ENCODE measurements around the gene STAP2.
A peak's percentile ranks its signal among the peaks of the same experiment; 100 is the strongest.
"Not testable (repeated sequence)": the region's sequence is repeated elsewhere in the genome, so short reads cannot be mapped to it uniquely, and the experiment has no call there.

The STAP2 gene

GRCh38 chr19:4328991-4329681, 9.5 kb downstream of the STAP2 start:
- FAIRE-seq, result peak; percentile 91
- DNase-seq (ENCODE audit: insufficient read length, low spot score), result not testable (repeated sequence)

- FAIRE-seq (peak; percentile 97), DNase-seq (ENCODE audit: insufficient read length, low spot score) (peak; percentile 88)
Observed at GRCh38 chr19:4328243-4328990, 10.2 kb downstream of the STAP2 start.

- DNase-seq (ENCODE audit: insufficient read length, low spot score) (no peak), FAIRE-seq (no peak)
Observed at GRCh38 chr19:4327877-4328242, 10.8 kb downstream of the STAP2 start.

- FAIRE-seq (peak; percentile 77), DNase-seq (ENCODE audit: insufficient read length, low spot score) (no peak)
Observed at GRCh38 chr19:4327252-4327876, 11.3 kb downstream of the STAP2 start.

- DNase-seq (ENCODE audit: insufficient read length, low spot score) (no peak), FAIRE-seq (no peak)
Observed at GRCh38 chr19:4326837-4327251, 11.8 kb downstream of the STAP2 start.

- FAIRE-seq, result no peak
- DNase-seq (ENCODE audit: insufficient read length, low spot score), result no peak
Observed at GRCh38 chr19:4326215-4326836, 12.3 kb downstream of the STAP2 start.

- DNase-seq (ENCODE audit: insufficient read length, low spot score) (no peak), FAIRE-seq (no peak)
Observed at GRCh38 chr19:4324228-4324627, 14.4 kb downstream of the STAP2 start.

GRCh38 chr19:4323692-4324091, 14.9 kb downstream of the STAP2 start:
- DNase-seq (ENCODE audit: insufficient read length, low spot score) (no peak), FAIRE-seq (no peak)

GRCh38 chr19:4322942-4323665, 15.5 kb downstream of the STAP2 start:
- DNase-seq (ENCODE audit: insufficient read length, low spot score) (no peak), FAIRE-seq (no peak)

GRCh38 chr19:4320419-4320818, 18.2 kb downstream of the STAP2 start:
- no peak for FAIRE-seq
- DNase-seq (ENCODE audit: insufficient read length, low spot score), result no peak

- DNase-seq (ENCODE audit: insufficient read length, low spot score) (no peak), FAIRE-seq (no peak)
Observed at GRCh38 chr19:4319067-4319718, 19.4 kb downstream of the STAP2 start.

GRCh38 chr19:4318460-4318859, 20.2 kb downstream of the STAP2 start:
- DNase-seq (ENCODE audit: insufficient read length, low spot score) (no peak), FAIRE-seq (no peak)

- FAIRE-seq (no peak), DNase-seq (ENCODE audit: insufficient read length, low spot score) (no peak)
Observed at GRCh38 chr19:4316956-4317355, 21.7 kb downstream of the STAP2 start.

GRCh38 chr19:4313847-4314490, 24.7 kb downstream of the STAP2 start:
- FAIRE-seq (no peak), DNase-seq (ENCODE audit: insufficient read length, low spot score) (no peak)

- no peak for DNase-seq (ENCODE audit: insufficient read length, low spot score)
- no peak for FAIRE-seq
Observed at GRCh38 chr19:4310247-4311121, 28.1 kb downstream of the STAP2 start.

GRCh38 chr19:4305659-4306058, 33.0 kb downstream of the STAP2 start:
- DNase-seq (ENCODE audit: insufficient read length, low spot score), result no peak
- FAIRE-seq, result no peak

GRCh38 chr19:4305257-4305612, 33.4 kb downstream of the STAP2 start:
- DNase-seq (ENCODE audit: insufficient read length, low spot score) (no peak), FAIRE-seq (no peak)

- FAIRE-seq, result peak; percentile 66
- peak; percentile 94 for DNase-seq (ENCODE audit: insufficient read length, low spot score)
Observed at GRCh38 chr19:4304538-4305256, 33.9 kb downstream of the STAP2 start, which contains the start of gene FSD1. FSD1 (plus strand) TSS chr19:4304598; CDS start chr19:4304747, 149 bp downstream.

Measured in GM19239 (cell line).